ENCODE results near the gene EPHA10.

DNA sequence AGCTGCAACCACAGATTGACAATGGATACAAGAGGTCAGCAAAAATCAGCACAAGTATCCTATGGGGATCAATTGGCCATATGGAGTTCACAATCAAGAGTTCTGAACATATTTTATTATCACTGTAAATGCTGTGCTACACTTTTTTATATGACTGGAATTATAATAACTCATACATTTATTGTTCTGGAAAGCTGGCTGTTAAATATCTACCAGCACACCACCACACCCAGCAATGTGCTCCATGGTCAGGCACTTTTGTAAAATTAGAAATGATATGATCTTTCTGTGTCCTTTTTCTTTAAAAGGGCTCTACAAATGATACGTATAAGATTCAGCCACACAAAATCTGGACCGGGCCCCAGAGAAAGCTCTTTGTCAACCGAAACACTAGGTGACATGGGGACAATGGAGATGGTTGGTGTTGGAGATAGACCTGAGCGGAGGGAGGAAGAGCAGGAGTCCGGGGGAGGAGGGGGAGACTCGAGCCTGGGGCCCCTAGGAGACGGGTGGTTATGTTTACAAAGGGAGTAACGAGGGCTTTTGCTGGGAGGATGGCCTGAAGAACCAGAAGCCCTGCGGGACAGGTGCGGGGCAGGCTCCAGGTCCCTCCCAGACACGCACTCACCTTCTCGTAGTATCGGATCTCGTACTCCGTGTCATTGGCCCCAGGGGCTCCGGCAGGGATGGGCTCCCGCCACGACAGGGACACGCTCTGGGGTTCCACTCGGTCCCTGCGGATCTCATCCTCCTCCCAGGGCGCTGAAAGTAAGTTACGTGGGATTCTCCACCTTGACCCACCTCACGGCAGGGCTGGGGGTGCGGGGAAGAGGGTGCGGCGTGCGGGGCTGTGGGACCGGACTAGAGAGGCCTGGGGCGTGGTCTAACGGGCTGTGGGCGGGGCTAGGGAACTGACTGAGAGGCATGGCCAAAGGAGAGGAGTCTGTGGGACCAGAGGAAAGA lies 30.0 kb downstream of the EPHA10 start:
- TF ChIP-seq, protein P1, sequence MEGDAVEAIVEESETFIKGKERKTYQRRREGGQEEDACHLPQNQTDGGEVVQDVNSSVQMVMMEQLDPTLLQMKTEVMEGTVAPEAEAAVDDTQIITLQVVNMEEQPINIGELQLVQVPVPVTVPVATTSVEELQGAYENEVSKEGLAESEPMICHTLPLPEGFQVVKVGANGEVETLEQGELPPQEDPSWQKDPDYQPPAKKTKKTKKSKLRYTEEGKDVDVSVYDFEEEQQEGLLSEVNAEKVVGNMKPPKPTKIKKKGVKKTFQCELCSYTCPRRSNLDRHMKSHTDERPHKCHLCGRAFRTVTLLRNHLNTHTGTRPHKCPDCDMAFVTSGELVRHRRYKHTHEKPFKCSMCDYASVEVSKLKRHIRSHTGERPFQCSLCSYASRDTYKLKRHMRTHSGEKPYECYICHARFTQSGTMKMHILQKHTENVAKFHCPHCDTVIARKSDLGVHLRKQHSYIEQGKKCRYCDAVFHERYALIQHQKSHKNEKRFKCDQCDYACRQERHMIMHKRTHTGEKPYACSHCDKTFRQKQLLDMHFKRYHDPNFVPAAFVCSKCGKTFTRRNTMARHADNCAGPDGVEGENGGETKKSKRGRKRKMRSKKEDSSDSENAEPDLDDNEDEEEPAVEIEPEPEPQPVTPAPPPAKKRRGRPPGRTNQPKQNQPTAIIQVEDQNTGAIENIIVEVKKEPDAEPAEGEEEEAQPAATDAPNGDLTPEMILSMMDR (IDR thresholded peaks at IDR 0.05), result no peak
- TF ChIP-seq POLR2A (IDR thresholded peaks at IDR 0.05), result no peak

Measured in esophagus squamous epithelium (tissue), 4 donors.